SK-N-SH (cell line): ENCODE measurements around the gene TCF25. TPM values are rescaled to one million over a fixed set of nuclear protein-coding genes. Genes with fewer than 3 reads are reported as not detected.

ENCODE experiments used
- CTCF ChIA-PET: fragments of 300-600, 350-600 bp; formaldehyde crosslinking; extraction: SDS; loops from one replicate; lab custom pipeline; 2021; lab: Yijun Ruan, JAX
- POLR2A ChIA-PET: fragments of 350-600 bp; sonication (Branson Sonifier 250); formaldehyde crosslinking; extraction: SDS; loops from one replicate; lab custom pipeline; 2020; ENCODE audit warnings: antibody characterized with exemption, inconsistent platforms; lab: Yijun Ruan, JAX
- DNase-seq: peaks from one replicate; pipeline ENCODE4 v3.0.0; 2012
- H2AFZ ChIP-seq: fragments of 200-600 bp; sonication (generic); 2 replicates; pipeline ENCODE4 v1.8.1; 2016; ENCODE audit warnings: antibody characterized with exemption, mild to moderate bottlenecking, low read depth
- H3F3A ChIP-seq: fragments of 200-600 bp; sonication (generic); replicated peaks from 2 replicates; pipeline ENCODE3; 2016; ENCODE audit warnings: antibody characterized with exemption, mild to moderate bottlenecking; ENCODE audit not compliant: insufficient read depth
- H3K27ac ChIP-seq, 2 experiments: fragments of 200-500 bp in 1 of 2; fragments of 200-600 bp in 1 of 2; sonication (Bioruptor generic) in 1 of 2; sonication (generic), shearing (Covaris generic) in 1 of 2; 2 replicates each; pipeline versions ENCODE4 v1.5.1 to v1.6.1; 2014 to 2016; ENCODE audit warnings: low read depth in 2 of 2, inconsistent platforms in 1 of 2, low read length in 1 of 2, mild to moderate bottlenecking in 1 of 2, mixed read lengths in 1 of 2
- H3K27me3 ChIP-seq: fragments of 200-600 bp; sonication (generic), shearing (Covaris generic); 2 replicates; pipeline ENCODE4 v1.6.1; 2016; ENCODE audit warnings: mixed run types; ENCODE audit not compliant: insufficient read depth
- H3K36me3 ChIP-seq, 2 experiments: fragments of 200-500 bp in 1 of 2; fragments of 200-600 bp in 1 of 2; sonication (Bioruptor generic) in 1 of 2; sonication (generic) in 1 of 2; replicated peaks in 1 of 2; 2 replicates each; pipeline versions ENCODE3 to v1.5.1; 2014 to 2016; ENCODE audit warnings: low read length in 1 of 2, mild to moderate bottlenecking in 1 of 2; ENCODE audit not compliant: insufficient read depth in 2 of 2, control insufficient read depth in 1 of 2
- H3K4me1 ChIP-seq, 2 experiments: fragments of 200-500 bp in 1 of 2; fragments of 200-600 bp in 1 of 2; sonication (Bioruptor generic) in 1 of 2; sonication (generic), shearing (Covaris generic) in 1 of 2; 2 replicates each; pipeline versions ENCODE4 v1.5.1 to v1.6.1; 2014 to 2016; ENCODE audit warnings: low read depth in 1 of 2, low read length in 1 of 2, mixed run types in 1 of 2; ENCODE audit not compliant: insufficient read depth in 2 of 2, control insufficient read depth in 1 of 2
- H3K4me2 ChIP-seq: fragments of 200-600 bp; sonication (generic), shearing (Covaris generic); 2 replicates; pipeline ENCODE4 v1.6.1; 2017; ENCODE audit warnings: mixed run types
- H3K4me3 ChIP-seq, 2 experiments: fragments of 200-500 bp in 1 of 2; fragments of 200-600 bp in 1 of 2; sonication (Bioruptor generic) in 1 of 2; sonication (generic), shearing (Covaris generic) in 1 of 2; 2 replicates each; pipeline versions ENCODE4 v1.5.1 to v1.8.1; 2014 to 2016; ENCODE audit warnings: low read depth in 2 of 2, inconsistent platforms in 1 of 2, low read length in 1 of 2, mild to moderate bottlenecking in 1 of 2, mixed read lengths in 1 of 2, moderate library complexity in 1 of 2
- H3K79me2 ChIP-seq: fragments of 200-600 bp; sonication (generic); 2 replicates; pipeline ENCODE4 v1.8.1; 2017; ENCODE audit warnings: mild to moderate bottlenecking; ENCODE audit not compliant: insufficient read depth
- H3K9ac ChIP-seq: fragments of 200-600 bp; sonication (generic); 2 replicates; pipeline ENCODE4 v1.6.1; 2017; ENCODE audit warnings: mixed run types
- H3K9me2 ChIP-seq: fragments of 200-600 bp; sonication (generic); 2 replicates; pipeline ENCODE4 v1.6.1; 2017; ENCODE audit warnings: mixed run types
- H3K9me3 ChIP-seq: fragments of 200-600 bp; sonication (generic); 2 replicates; pipeline ENCODE4 v1.6.1; 2017; ENCODE audit warnings: mixed run types, mild to moderate bottlenecking, moderate library complexity
- H4K20me1 ChIP-seq: fragments of 200-600 bp; sonication (generic); 2 replicates; pipeline ENCODE4 v1.6.1; 2017; ENCODE audit warnings: mild to moderate bottlenecking, mixed run types; ENCODE audit not compliant: insufficient read depth
- CHD2 ChIP-seq: fragments of 150-350 bp; IDR thresholded peaks from 2 replicates; pipeline ENCODE4 v1.6.1; 2018; ENCODE audit warnings: low read length; ENCODE audit not compliant: partially characterized antibody
- ELF1 ChIP-seq: IDR thresholded peaks from 2 replicates; pipeline ENCODE4 v1.4.0; 2012
- JUND ChIP-seq: IDR thresholded peaks from 2 replicates; pipeline ENCODE4 v1.4.0; 2012
- MXI1 ChIP-seq: IDR thresholded peaks from 2 replicates; pipeline ENCODE4 v1.6.1; 2012; ENCODE audit warnings: mild to moderate bottlenecking, low read depth, low read length, improper control_type of control experiment
- NFIC ChIP-seq: IDR thresholded peaks from 2 replicates; pipeline ENCODE4 v1.4.0; 2012; ENCODE audit warnings: borderline replicate concordance
- NRF1 ChIP-seq: IDR thresholded peaks from 2 replicates; pipeline ENCODE4 v1.6.1; 2012; ENCODE audit warnings: low read depth, mild to moderate bottlenecking, low read length
- POLR2AphosphoS5 ChIP-seq: IDR thresholded peaks from 2 replicates; pipeline ENCODE4 v1.6.1; 2012; ENCODE audit warnings: low read depth, low read length
- RAD21 ChIP-seq: IDR thresholded peaks from 2 replicates; pipeline ENCODE4 v1.6.1; 2012; ENCODE audit warnings: mild to moderate bottlenecking, low read length
- RCOR1 ChIP-seq: fragments of 150-350 bp; IDR thresholded peaks from 2 replicates; pipeline ENCODE4 v1.6.1; 2017; ENCODE audit warnings: antibody characterized with exemption, low read length
- RFX5 ChIP-seq: IDR thresholded peaks from 2 replicates; pipeline ENCODE4 v1.6.1; 2012; ENCODE audit warnings: mild to moderate bottlenecking, improper control_type of control experiment, low read length
- TAF1 ChIP-seq: IDR thresholded peaks from 2 replicates; pipeline ENCODE4 v1.6.1; 2012; ENCODE audit warnings: low read depth, mild to moderate bottlenecking, low read length, moderate library complexity, borderline replicate concordance
- TCF12 ChIP-seq: IDR thresholded peaks from 2 replicates; pipeline ENCODE4 v1.4.0; 2012
- TEAD4 ChIP-seq: IDR thresholded peaks from 2 replicates; pipeline ENCODE4 v1.4.0; 2012; ENCODE audit warnings: mild to moderate bottlenecking, borderline replicate concordance; ENCODE audit not compliant: insufficient read depth
- WGBS: methylation state at CpG from one replicate; pipeline ENCODE4 v1.1.6; 2017; ENCODE audit warnings: low lambda C conversion rate; 5-methylcytosine and 5-hydroxymethylcytosine counted together
- polyA plus RNA-seq, 3 experiments: library from polyadenylated mRNA; depleted of rRNA; stranded (reverse); fragments of >200 nt; gene quantifications; 2 replicates each; pipeline ENCODE4 v1.2.3, GENCODE V29; 2012
- TF ChIP-seq, protein P1 (sequence below): fragments of 150-350 bp; IDR thresholded peaks from 2 replicates; pipeline ENCODE4 v1.6.1; 2017; ENCODE audit warnings: antibody characterized with exemption, low read length, low read depth, borderline replicate concordance
- TF ChIP-seq, protein P2 (sequence below): fragments of 150-350 bp; IDR thresholded peaks from 2 replicates; pipeline ENCODE4 v1.6.1; 2016; ENCODE audit warnings: mild to moderate bottlenecking, low read depth, low read length
- TF ChIP-seq, protein P3 (sequence below): IDR thresholded peaks from 2 replicates; pipeline ENCODE4 v1.6.1; 2012; ENCODE audit warnings: mild to moderate bottlenecking, low read depth, low read length, moderate library complexity
- TF ChIP-seq, protein P4 (sequence below): IDR thresholded peaks from 2 replicates; pipeline ENCODE4 v1.4.0; 2012; ENCODE audit warnings: low read depth, borderline replicate concordance
- TF ChIP-seq, protein P5 (sequence below): IDR thresholded peaks from 2 replicates; pipeline ENCODE4 v1.4.0; 2012; ENCODE audit warnings: low read depth

TCF25 gene
- polyA plus RNA-seq, 1 of the 3 experiments (the other 2 are of a cell fraction), result 208 TPM

DNA sequence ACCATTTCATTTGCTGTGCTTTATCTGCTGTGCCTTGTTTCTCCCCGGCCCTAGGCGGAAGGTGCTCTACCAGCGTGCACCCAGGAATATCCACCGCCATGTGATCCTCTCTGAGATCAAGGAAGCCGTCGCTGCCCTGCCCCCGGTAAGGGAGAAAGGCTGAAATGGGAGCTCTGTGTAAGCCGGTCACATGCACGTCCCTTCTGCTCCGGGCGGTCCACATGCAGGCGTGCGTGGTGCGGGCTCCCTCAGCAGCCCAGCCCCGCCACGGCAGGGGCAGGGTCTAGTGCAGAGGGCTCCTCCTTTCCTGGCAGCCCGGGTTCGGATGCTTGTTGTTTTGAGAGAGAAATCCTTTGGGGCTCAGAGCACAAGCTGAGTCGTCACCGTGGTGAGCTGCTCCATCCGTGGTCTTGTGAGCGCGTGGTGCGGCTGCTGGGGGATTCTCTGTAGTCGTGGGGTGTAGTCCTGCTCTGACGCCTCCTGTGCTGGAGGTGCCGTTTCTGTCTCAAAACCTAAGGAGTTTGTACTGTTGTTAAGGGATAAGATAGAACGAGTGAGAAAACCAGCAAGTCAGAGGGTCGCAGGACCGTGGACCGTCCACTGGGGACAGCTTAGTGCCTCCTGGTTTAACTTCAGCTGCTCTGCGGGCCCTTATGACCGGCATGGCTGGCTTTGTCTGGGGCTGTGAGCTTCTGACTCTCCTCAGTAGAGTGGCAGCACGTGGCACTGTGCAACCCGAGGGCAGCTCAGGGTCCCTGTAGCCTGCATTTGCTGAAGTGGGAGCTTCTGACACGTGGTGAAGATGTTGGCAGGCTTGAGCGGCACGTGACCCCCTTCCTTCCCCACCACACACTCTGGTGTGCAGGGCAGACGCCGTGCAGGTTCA, 33.0 kb downstream of the TCF25 start:
- Histone ChIP-seq H3K9me2 (no peaks in the 10 kb centered on the region), H3K27me3 (no peaks in the 10 kb centered on the region), H3K27ac (no peak overlapping the region), H3K4me2 (no peak overlapping the region), H3F3A (peaks cover 13% of the 10 kb centered on the region), H2AFZ (no peak overlapping the region), H3K4me3 (no peak overlapping the region), H3K4me1 (peaks cover 0 to 3% of the 10 kb centered on the region in 2 experiments; a peak in 1 of 4 replicates), H3K9ac (no peak overlapping the region), H3K79me2 (no peaks in the 10 kb centered on the region), H3K9me3 (no peaks in the 10 kb centered on the region), H3K36me3 (peaks cover 12 to 50% of the 10 kb centered on the region in 2 experiments), H4K20me1 (no peaks in the 10 kb centered on the region)
- TF ChIP-seq MXI1, result no peak
- TF ChIP-seq POLR2AphosphoS5, result no peak
- no peak for TF ChIP-seq CHD2
- TF ChIP-seq NRF1, result no peak
- no peak for TF ChIP-seq TEAD4
- TF ChIP-seq, protein P1, sequence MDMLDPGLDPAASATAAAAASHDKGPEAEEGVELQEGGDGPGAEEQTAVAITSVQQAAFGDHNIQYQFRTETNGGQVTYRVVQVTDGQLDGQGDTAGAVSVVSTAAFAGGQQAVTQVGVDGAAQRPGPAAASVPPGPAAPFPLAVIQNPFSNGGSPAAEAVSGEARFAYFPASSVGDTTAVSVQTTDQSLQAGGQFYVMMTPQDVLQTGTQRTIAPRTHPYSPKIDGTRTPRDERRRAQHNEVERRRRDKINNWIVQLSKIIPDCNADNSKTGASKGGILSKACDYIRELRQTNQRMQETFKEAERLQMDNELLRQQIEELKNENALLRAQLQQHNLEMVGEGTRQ, result no peak
- no peak for TF ChIP-seq TAF1
- no peak for TF ChIP-seq RFX5
- TF ChIP-seq, protein P2, sequence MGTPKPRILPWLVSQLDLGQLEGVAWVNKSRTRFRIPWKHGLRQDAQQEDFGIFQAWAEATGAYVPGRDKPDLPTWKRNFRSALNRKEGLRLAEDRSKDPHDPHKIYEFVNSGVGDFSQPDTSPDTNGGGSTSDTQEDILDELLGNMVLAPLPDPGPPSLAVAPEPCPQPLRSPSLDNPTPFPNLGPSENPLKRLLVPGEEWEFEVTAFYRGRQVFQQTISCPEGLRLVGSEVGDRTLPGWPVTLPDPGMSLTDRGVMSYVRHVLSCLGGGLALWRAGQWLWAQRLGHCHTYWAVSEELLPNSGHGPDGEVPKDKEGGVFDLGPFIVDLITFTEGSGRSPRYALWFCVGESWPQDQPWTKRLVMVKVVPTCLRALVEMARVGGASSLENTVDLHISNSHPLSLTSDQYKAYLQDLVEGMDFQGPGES, result no peak
- TF ChIP-seq RCOR1, result no peak
- TF ChIP-seq NFIC, result no peak
- TF ChIP-seq RAD21, result no peak
- TF ChIP-seq, protein P3, sequence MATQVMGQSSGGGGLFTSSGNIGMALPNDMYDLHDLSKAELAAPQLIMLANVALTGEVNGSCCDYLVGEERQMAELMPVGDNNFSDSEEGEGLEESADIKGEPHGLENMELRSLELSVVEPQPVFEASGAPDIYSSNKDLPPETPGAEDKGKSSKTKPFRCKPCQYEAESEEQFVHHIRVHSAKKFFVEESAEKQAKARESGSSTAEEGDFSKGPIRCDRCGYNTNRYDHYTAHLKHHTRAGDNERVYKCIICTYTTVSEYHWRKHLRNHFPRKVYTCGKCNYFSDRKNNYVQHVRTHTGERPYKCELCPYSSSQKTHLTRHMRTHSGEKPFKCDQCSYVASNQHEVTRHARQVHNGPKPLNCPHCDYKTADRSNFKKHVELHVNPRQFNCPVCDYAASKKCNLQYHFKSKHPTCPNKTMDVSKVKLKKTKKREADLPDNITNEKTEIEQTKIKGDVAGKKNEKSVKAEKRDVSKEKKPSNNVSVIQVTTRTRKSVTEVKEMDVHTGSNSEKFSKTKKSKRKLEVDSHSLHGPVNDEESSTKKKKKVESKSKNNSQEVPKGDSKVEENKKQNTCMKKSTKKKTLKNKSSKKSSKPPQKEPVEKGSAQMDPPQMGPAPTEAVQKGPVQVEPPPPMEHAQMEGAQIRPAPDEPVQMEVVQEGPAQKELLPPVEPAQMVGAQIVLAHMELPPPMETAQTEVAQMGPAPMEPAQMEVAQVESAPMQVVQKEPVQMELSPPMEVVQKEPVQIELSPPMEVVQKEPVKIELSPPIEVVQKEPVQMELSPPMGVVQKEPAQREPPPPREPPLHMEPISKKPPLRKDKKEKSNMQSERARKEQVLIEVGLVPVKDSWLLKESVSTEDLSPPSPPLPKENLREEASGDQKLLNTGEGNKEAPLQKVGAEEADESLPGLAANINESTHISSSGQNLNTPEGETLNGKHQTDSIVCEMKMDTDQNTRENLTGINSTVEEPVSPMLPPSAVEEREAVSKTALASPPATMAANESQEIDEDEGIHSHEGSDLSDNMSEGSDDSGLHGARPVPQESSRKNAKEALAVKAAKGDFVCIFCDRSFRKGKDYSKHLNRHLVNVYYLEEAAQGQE, result no peak
- no peak for TF ChIP-seq TCF12
- TF ChIP-seq, protein P4, sequence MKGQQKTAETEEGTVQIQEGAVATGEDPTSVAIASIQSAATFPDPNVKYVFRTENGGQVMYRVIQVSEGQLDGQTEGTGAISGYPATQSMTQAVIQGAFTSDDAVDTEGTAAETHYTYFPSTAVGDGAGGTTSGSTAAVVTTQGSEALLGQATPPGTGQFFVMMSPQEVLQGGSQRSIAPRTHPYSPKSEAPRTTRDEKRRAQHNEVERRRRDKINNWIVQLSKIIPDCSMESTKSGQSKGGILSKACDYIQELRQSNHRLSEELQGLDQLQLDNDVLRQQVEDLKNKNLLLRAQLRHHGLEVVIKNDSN, result no peak
- TF ChIP-seq ELF1, result no peak
- TF ChIP-seq, protein P5, sequence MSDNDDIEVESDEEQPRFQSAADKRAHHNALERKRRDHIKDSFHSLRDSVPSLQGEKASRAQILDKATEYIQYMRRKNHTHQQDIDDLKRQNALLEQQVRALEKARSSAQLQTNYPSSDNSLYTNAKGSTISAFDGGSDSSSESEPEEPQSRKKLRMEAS, result no peak
- TF ChIP-seq JUND, result no peak
- 93% methylated on average over 21 of the region's 40 CpGs for WGBS
- POLR2A ChIA-PET, result no interaction called here
- no peak for DNase-seq
- CTCF ChIA-PET, result interaction anchor here (7.0 kb wide), 1 partner anchor 17 kb away, joined by 53 read pairs; the partner anchor contains the start of gene TUBB3
